H9 (cell line): ENCODE data around the gene SLC7A11. TPM values are rescaled to one million over a fixed set of nuclear protein-coding genes. Genes with fewer than 3 reads are reported as not detected.

Experiments used
- DNase-seq: peaks from one replicate; pipeline ENCODE4 v3.0.0-alpha.2; 2017
- H2AFZ ChIP-seq: one replicate; pipeline ENCODE4 v1.6.1; 2013; ENCODE audit warnings: mild to moderate bottlenecking, low read length, control low read depth, moderate library complexity
- H2AK5ac ChIP-seq: 2 replicates; pipeline ENCODE4 v1.6.1; 2013; ENCODE audit warnings: low read length, control low read depth, mixed read lengths; ENCODE audit not compliant: insufficient read length
- H2BK120ac ChIP-seq: one replicate; pipeline ENCODE4 v1.6.1; 2013; ENCODE audit warnings: low read depth, mild to moderate bottlenecking, low read length, control low read depth, inconsistent platforms; ENCODE audit not compliant: poor library complexity, severe bottlenecking
- H2BK12ac ChIP-seq: 2 replicates; pipeline ENCODE4 v1.6.1; 2013; ENCODE audit warnings: low read length, control low read depth, mixed read lengths, low read depth; ENCODE audit not compliant: insufficient read length
- H2BK15ac ChIP-seq: 2 replicates; pipeline ENCODE4 v1.6.1; 2013; ENCODE audit warnings: low read depth, low read length, control low read depth
- H2BK20ac ChIP-seq: one replicate; pipeline ENCODE4 v1.6.1; 2013; ENCODE audit warnings: low read depth, mild to moderate bottlenecking, low read length, control low read depth, inconsistent platforms; ENCODE audit not compliant: poor library complexity, severe bottlenecking
- H2BK5ac ChIP-seq: 2 replicates; pipeline ENCODE4 v1.6.1; 2013; ENCODE audit warnings: low read length, control low read depth, mixed read lengths; ENCODE audit not compliant: insufficient read length
- H3K14ac ChIP-seq: 2 replicates; pipeline ENCODE4 v1.6.1; 2013; ENCODE audit warnings: low read length, control low read depth; ENCODE audit not compliant: insufficient read depth
- H3K18ac ChIP-seq: 2 replicates; pipeline ENCODE4 v1.6.1; 2013; ENCODE audit warnings: low read depth, mild to moderate bottlenecking, mixed read lengths, low read length, control low read depth; ENCODE audit not compliant: insufficient read length
- H3K23ac ChIP-seq: 2 replicates; pipeline ENCODE4 v1.6.1; 2013; ENCODE audit warnings: low read length, control low read depth, mixed read lengths, low read depth; ENCODE audit not compliant: insufficient read length
- H3K23me2 ChIP-seq: 2 replicates; pipeline ENCODE4 v1.6.1; 2013; ENCODE audit warnings: low read depth, mild to moderate bottlenecking, mixed read lengths, low read length, control low read depth; ENCODE audit not compliant: insufficient read length, poor library complexity, severe bottlenecking
- H3K27ac ChIP-seq: 2 replicates; pipeline ENCODE4 v1.5.1; 2013; ENCODE audit warnings: low read length, control low read depth, mixed read lengths, low read depth; ENCODE audit not compliant: insufficient read length
- H3K27me3 ChIP-seq: 2 replicates; pipeline ENCODE4 v1.6.1; 2013; ENCODE audit warnings: low read length, control low read depth, inconsistent platforms; ENCODE audit not compliant: insufficient read depth
- H3K4ac ChIP-seq: 2 replicates; pipeline ENCODE4 v1.6.1; 2013; ENCODE audit warnings: low read depth, mild to moderate bottlenecking, control low read depth, inconsistent platforms, low read length, moderate library complexity
- H3K4me1 ChIP-seq: 2 replicates; pipeline ENCODE4 v1.6.1; 2013; ENCODE audit warnings: low read length, control low read depth, inconsistent platforms; ENCODE audit not compliant: insufficient read depth
- H3K4me2 ChIP-seq: 2 replicates; pipeline ENCODE4 v1.6.1; 2013; ENCODE audit warnings: low read length, control low read depth, mixed read lengths; ENCODE audit not compliant: insufficient read length, insufficient read depth
- H3K56ac ChIP-seq: 2 replicates; pipeline ENCODE4 v1.6.1; 2013; ENCODE audit warnings: low read depth, mild to moderate bottlenecking, mixed read lengths, low read length, control low read depth; ENCODE audit not compliant: insufficient read length
- H3K79me1 ChIP-seq: 2 replicates; pipeline ENCODE4 v1.6.1; 2013; ENCODE audit warnings: low read depth, mild to moderate bottlenecking, moderate library complexity, low read length, control low read depth, inconsistent platforms; ENCODE audit not compliant: insufficient read depth, poor library complexity, severe bottlenecking
- H3K79me2 ChIP-seq: 2 replicates; pipeline ENCODE4 v1.6.1; 2013; ENCODE audit warnings: low read length, control low read depth, inconsistent platforms; ENCODE audit not compliant: insufficient read depth
- H3K9ac ChIP-seq: 2 replicates; pipeline ENCODE4 v1.6.1; 2013; ENCODE audit warnings: low read length, control low read depth, mixed read lengths; ENCODE audit not compliant: insufficient read length; ENCODE audit errors: extremely low read depth
- H3K9me3 ChIP-seq: one replicate; pipeline ENCODE4 v1.6.1; 2013; ENCODE audit warnings: low read depth, low read length, inconsistent platforms; ENCODE audit not compliant: control insufficient read depth
- H3T11ph ChIP-seq: one replicate; pipeline ENCODE4 v1.6.1; 2013; ENCODE audit warnings: mild to moderate bottlenecking, low read length, control low read depth, inconsistent platforms
- H4K20me1 ChIP-seq: one replicate; pipeline ENCODE4 v1.6.1; 2013; ENCODE audit not compliant: control insufficient read depth, insufficient read length, insufficient read depth
- H4K5ac ChIP-seq: 2 replicates; pipeline ENCODE4 v1.6.1; 2013; ENCODE audit warnings: low read depth, mild to moderate bottlenecking, mixed read lengths, low read length, control low read depth; ENCODE audit not compliant: insufficient read length
- H4K8ac ChIP-seq: replicated peaks from 2 replicates; pipeline ENCODE4 v1.6.1; 2013; ENCODE audit warnings: low read length, control low read depth, mixed read lengths, low read depth; ENCODE audit not compliant: insufficient read length
- H4K91ac ChIP-seq: 2 replicates; pipeline ENCODE4 v1.6.1; 2013; ENCODE audit warnings: low read depth, mild to moderate bottlenecking, moderate library complexity, mixed read lengths, low read length, control low read depth; ENCODE audit not compliant: insufficient read length
- H3K27ac Mint-ChIP-seq, 3 experiments: 2 replicates in 2 of 3; 3 replicates in 1 of 3; pipeline ENCODE4 v1.8.0; 2020 to 2021; ENCODE audit warnings: mixed read lengths in 3 of 3, mild to moderate bottlenecking in 1 of 3, moderate library complexity in 1 of 3
- H3K27me3 Mint-ChIP-seq: 2 replicates; pipeline ENCODE4 v1.8.0; 2021; ENCODE audit warnings: low read depth, mild to moderate bottlenecking, moderate library complexity, mixed read lengths
- H3K36me3 Mint-ChIP-seq, 3 experiments: 2 replicates in 2 of 3; 3 replicates in 1 of 3; pipeline ENCODE4 v1.8.0; 2020 to 2021; ENCODE audit warnings: low read depth in 3 of 3, mixed read lengths in 3 of 3; ENCODE audit not compliant: insufficient read depth in 1 of 3
- H3K4me1 Mint-ChIP-seq, 2 experiments: 2 replicates each; pipeline ENCODE4 v1.8.0; 2020; ENCODE audit warnings: mixed read lengths in 2 of 2
- H3K4me3 Mint-ChIP-seq, 2 experiments: 2 replicates in 1 of 2; 3 replicates in 1 of 2; pipeline ENCODE4 v1.8.0; 2020 to 2021; ENCODE audit warnings: mild to moderate bottlenecking in 2 of 2, mixed read lengths in 2 of 2, moderate library complexity in 1 of 2
- H3K9me3 Mint-ChIP-seq, 2 experiments: 2 replicates in 1 of 2; 3 replicates in 1 of 2; pipeline ENCODE4 v1.8.0; 2020; ENCODE audit warnings: mild to moderate bottlenecking in 2 of 2, mixed read lengths in 2 of 2, moderate library complexity in 1 of 2
- CTCF ChIP-seq: fragments of 200-600 bp; sonication (generic); conservative IDR thresholded peaks from 3 replicates; pipeline ENCODE4 v1.8.0; 2021; ENCODE audit warnings: antibody characterized with exemption, mild to moderate bottlenecking
- WGBS: extraction: QIAGEN DNeasy Blood & Tissue Kit; methylation state at CpG from one replicate; pipeline ENCODE4 v1.1.7; 2013; ENCODE audit warnings: missing lambda C conversion rate, low lambda C conversion rate, mixed read lengths; ENCODE audit not compliant: insufficient read length; ENCODE audit errors: extremely low coverage; 5-methylcytosine and 5-hydroxymethylcytosine counted together
- total RNA-seq: library from RNA; stranded (reverse); gene quantifications from 2 replicates; pipeline ENCODE4 v1.2.1, GENCODE V29; 2021

The SLC7A11 gene
- total RNA-seq, 1 experiment from 2014 or later, result 19.8 TPM

GRCh38 chr4:138255917-138256597, 13.9 kb upstream of the SLC7A11 start:
- no peak overlapping the region for H3K18ac ChIP-seq
- H3T11ph ChIP-seq, result no peak overlapping the region
- H3K27me3 ChIP-seq, result no peaks in the 10 kb centered on the region
- H2BK15ac ChIP-seq, result no peak overlapping the region
- peak overlapping the region; percentile 26 for H4K8ac ChIP-seq
- H3K4me1 ChIP-seq, result no peaks in the 10 kb centered on the region
- H3K4me3 Mint-ChIP-seq, result no peak overlapping the region
- H3K36me3 Mint-ChIP-seq, result peaks cover 0 to 5% (median 2%) of the 10 kb centered on the region in 3 experiments; a peak in 2 of 7 replicates
- peaks cover 2 to 4% of the 10 kb centered on the region in 2 experiments; a peak in 2 of 4 replicates for H3K4me1 Mint-ChIP-seq
- no peak overlapping the region for H4K5ac ChIP-seq
- DNase-seq, result peak; percentile 32
- H3K9me3 Mint-ChIP-seq, result peaks cover 0 to 3% of the 10 kb centered on the region in 2 experiments; a peak in 2 of 5 replicates
- H3K9ac ChIP-seq, result no peak overlapping the region
- WGBS, result no CpG with 5 or more reads among the region's 9 CpGs
- H2BK20ac ChIP-seq, result no peak overlapping the region
- H3K27me3 Mint-ChIP-seq, result no peaks in the 10 kb centered on the region
- no peak overlapping the region for H2AFZ ChIP-seq
- TF ChIP-seq CTCF, result no peak
- no peak overlapping the region for H3K4me2 ChIP-seq
- H3K27ac Mint-ChIP-seq, result no peak overlapping the region; a peak in 1 of 7 replicates
- no peak overlapping the region for H2AK5ac ChIP-seq
- no peak overlapping the region for H2BK12ac ChIP-seq
- H3K4ac ChIP-seq, result no peak overlapping the region
- H2BK120ac ChIP-seq, result no peak overlapping the region
- H3K23ac ChIP-seq, result no peak overlapping the region
- no peaks in the 10 kb centered on the region for H3K23me2 ChIP-seq
- no peak overlapping the region for H3K27ac ChIP-seq
- H3K9me3 ChIP-seq, result no peaks in the 10 kb centered on the region
- H3K79me1 ChIP-seq, result no peaks in the 10 kb centered on the region
- no peaks in the 10 kb centered on the region for H4K20me1 ChIP-seq
- H3K79me2 ChIP-seq, result no peaks in the 10 kb centered on the region
- no peak overlapping the region for H4K91ac ChIP-seq
- no peak overlapping the region for H3K14ac ChIP-seq
- H3K56ac ChIP-seq, result no peak overlapping the region
- H2BK5ac ChIP-seq, result no peak overlapping the region
